ENCODE data around the gene LRFN3.
"Not testable (repeated sequence)": the region's sequence is repeated elsewhere in the genome, so short reads cannot be mapped to it uniquely, and the experiment has no call there.

The LRFN3 gene

GRCh38 chr19:35980997-35981396 lies 44.8 kb downstream of the LRFN3 start:
- not testable (repeated sequence) for H4K91ac ChIP-seq (ENCODE audit: low read length); H3K27ac ChIP-seq (ENCODE audit: low read length, poor library complexity, severe bottlenecking); H3K9me3 ChIP-seq (ENCODE audit: control insufficient read depth, low read length); H3K23ac ChIP-seq (ENCODE audit: low read length in 2 of 2); H2AK5ac ChIP-seq (ENCODE audit: low read length, severe bottlenecking); H2AFZ ChIP-seq (ENCODE audit: low read depth, low read length); H3K18ac ChIP-seq (ENCODE audit: low read depth in 1 of 2, low read length in 2 of 2); H3K9ac ChIP-seq (ENCODE audit: low read length); H3K4me2 ChIP-seq (ENCODE audit: low read length, poor library complexity, severe bottlenecking); DNase-seq; H3K4me1 ChIP-seq (ENCODE audit: control insufficient read depth, insufficient read depth, low read depth, low read length); H3K14ac ChIP-seq (ENCODE audit: low read length in 2 of 2); H2BK15ac ChIP-seq (ENCODE audit: low read depth, poor library complexity, severe bottlenecking); H2BK12ac ChIP-seq (ENCODE audit: low read length in 2 of 2); H4K8ac ChIP-seq (ENCODE audit: low read length); H3K4me3 ChIP-seq (ENCODE audit: insufficient read depth in 1 of 2, low read depth in 1 of 2, low read length in 2 of 2); H3K79me1 ChIP-seq (replicated peaks; ENCODE audit: low read length, poor library complexity, severe bottlenecking); H3K36me3 ChIP-seq (ENCODE audit: control insufficient read depth in 1 of 2, insufficient read depth in 2 of 2, low read depth in 1 of 2, low read length in 2 of 2); H3K4ac ChIP-seq (ENCODE audit: low read depth in 1 of 2, low read length in 2 of 2); H2BK5ac ChIP-seq (ENCODE audit: low read depth, low read length, poor library complexity, severe bottlenecking); H2BK120ac ChIP-seq (ENCODE audit: low read depth, low read length)
- peaks cover 35 to 67% of the 10 kb centered on the region in 2 experiments for H3K27me3 ChIP-seq (ENCODE audit: control insufficient read depth in 1 of 2, insufficient read depth in 1 of 2, low read length in 2 of 2)
- 94% methylated on average over 2 of the region's 4 CpGs for WGBS

- no peak overlapping the region for H2BK5ac ChIP-seq (ENCODE audit: low read depth, low read length, poor library complexity, severe bottlenecking)
- H3K27ac ChIP-seq (ENCODE audit: low read length, poor library complexity, severe bottlenecking): no peak overlapping the region
- peaks cover 49 to 79% of the 10 kb centered on the region in 2 experiments for H3K27me3 ChIP-seq (ENCODE audit: control insufficient read depth in 1 of 2, insufficient read depth in 1 of 2, low read length in 2 of 2)
- no peak overlapping the region for H3K9ac ChIP-seq (ENCODE audit: low read length)
- H2AK5ac ChIP-seq (ENCODE audit: low read length, severe bottlenecking): no peak overlapping the region
- H4K8ac ChIP-seq (ENCODE audit: low read length): no peak overlapping the region
- no peaks in the 10 kb centered on the region for H3K9me3 ChIP-seq (ENCODE audit: control insufficient read depth, low read length)
- H3K4me3 ChIP-seq (ENCODE audit: insufficient read depth in 1 of 2, low read depth in 1 of 2, low read length in 2 of 2): no peak overlapping the region
- no peak overlapping the region for H2BK15ac ChIP-seq (ENCODE audit: low read depth, poor library complexity, severe bottlenecking)
- no peak overlapping the region for H3K14ac ChIP-seq (ENCODE audit: low read length in 2 of 2)
- no peaks in the 10 kb centered on the region for H3K79me1 ChIP-seq (replicated peaks; ENCODE audit: low read length, poor library complexity, severe bottlenecking)
- H3K18ac ChIP-seq (ENCODE audit: low read depth in 1 of 2, low read length in 2 of 2): no peak overlapping the region
- H3K4ac ChIP-seq (ENCODE audit: low read depth in 1 of 2, low read length in 2 of 2): no peak overlapping the region
- H3K36me3 ChIP-seq (ENCODE audit: control insufficient read depth in 1 of 2, insufficient read depth in 2 of 2, low read depth in 1 of 2, low read length in 2 of 2): no peaks in the 10 kb centered on the region
- no peak for DNase-seq
- no peak overlapping the region for H2BK120ac ChIP-seq (ENCODE audit: low read depth, low read length)
- no peak overlapping the region for H3K4me2 ChIP-seq (ENCODE audit: low read length, poor library complexity, severe bottlenecking)
- 80% methylated on average over 8 of the region's 8 CpGs for WGBS
- H3K4me1 ChIP-seq (ENCODE audit: control insufficient read depth, insufficient read depth, low read depth, low read length): peaks cover 8% of the 10 kb centered on the region
- H4K91ac ChIP-seq (ENCODE audit: low read length): no peak overlapping the region
- peak overlapping the region in 1 of 2 experiments; percentile 34 for H3K23ac ChIP-seq (ENCODE audit: low read length in 2 of 2)
- no peak overlapping the region for H2BK12ac ChIP-seq (ENCODE audit: low read length in 2 of 2)
- no peak overlapping the region for H2AFZ ChIP-seq (ENCODE audit: low read depth, low read length)
These were observed 47.0 kb downstream of the LRFN3 start for GRCh38 chr19:35983177-35983576.

GRCh38 chr19:35986111-35986510 lies 49.9 kb downstream of the LRFN3 start:
- H3K9ac ChIP-seq (ENCODE audit: low read length): no peak overlapping the region
- no peak overlapping the region for H2BK12ac ChIP-seq (ENCODE audit: low read length in 2 of 2)
- H3K27ac ChIP-seq (ENCODE audit: low read length, poor library complexity, severe bottlenecking): no peak overlapping the region
- no peaks in the 10 kb centered on the region for H3K79me1 ChIP-seq (replicated peaks; ENCODE audit: low read length, poor library complexity, severe bottlenecking)
- H3K36me3 ChIP-seq (ENCODE audit: control insufficient read depth in 1 of 2, insufficient read depth in 2 of 2, low read depth in 1 of 2, low read length in 2 of 2): no peaks in the 10 kb centered on the region
- H2BK120ac ChIP-seq (ENCODE audit: low read depth, low read length): no peak overlapping the region
- H2BK15ac ChIP-seq (ENCODE audit: low read depth, poor library complexity, severe bottlenecking): peak overlapping the region; percentile 30
- peaks cover 3% of the 10 kb centered on the region for H3K9me3 ChIP-seq (ENCODE audit: control insufficient read depth, low read length)
- H4K8ac ChIP-seq (ENCODE audit: low read length): no peak overlapping the region
- no peak overlapping the region for H3K4ac ChIP-seq (ENCODE audit: low read depth in 1 of 2, low read length in 2 of 2)
- DNase-seq: no peak
- H3K23ac ChIP-seq (ENCODE audit: low read length in 2 of 2): peak overlapping the region in 1 of 2 experiments; percentile 3
- H3K18ac ChIP-seq (ENCODE audit: low read depth in 1 of 2, low read length in 2 of 2): no peak overlapping the region
- H2AK5ac ChIP-seq (ENCODE audit: low read length, severe bottlenecking): no peak overlapping the region
- no peak overlapping the region for H2AFZ ChIP-seq (ENCODE audit: low read depth, low read length)
- peaks cover 50 to 68% of the 10 kb centered on the region in 2 experiments for H3K27me3 ChIP-seq (ENCODE audit: control insufficient read depth in 1 of 2, insufficient read depth in 1 of 2, low read length in 2 of 2)
- H3K4me1 ChIP-seq (ENCODE audit: control insufficient read depth, insufficient read depth, low read depth, low read length): peaks cover 8% of the 10 kb centered on the region
- H2BK5ac ChIP-seq (ENCODE audit: low read depth, low read length, poor library complexity, severe bottlenecking): no peak overlapping the region
- H3K4me3 ChIP-seq (ENCODE audit: insufficient read depth in 1 of 2, low read depth in 1 of 2, low read length in 2 of 2): no peak overlapping the region
- 90% methylated on average over 5 of the region's 5 CpGs for WGBS
- no peak overlapping the region for H3K14ac ChIP-seq (ENCODE audit: low read length in 2 of 2)
- H4K91ac ChIP-seq (ENCODE audit: low read length): no peak overlapping the region
- no peak overlapping the region for H3K4me2 ChIP-seq (ENCODE audit: low read length, poor library complexity, severe bottlenecking)

- H3K9ac ChIP-seq (ENCODE audit: low read length): no peak overlapping the region
- peaks cover 8% of the 10 kb centered on the region for H3K4me1 ChIP-seq (ENCODE audit: control insufficient read depth, insufficient read depth, low read depth, low read length)
- WGBS: 12% methylated on average over 48 of the region's 54 CpGs
- peaks cover 50 to 61% of the 10 kb centered on the region in 2 experiments for H3K27me3 ChIP-seq (ENCODE audit: control insufficient read depth in 1 of 2, insufficient read depth in 1 of 2, low read length in 2 of 2)
- H3K79me1 ChIP-seq (replicated peaks; ENCODE audit: low read length, poor library complexity, severe bottlenecking): no peaks in the 10 kb centered on the region
- H3K9me3 ChIP-seq (ENCODE audit: control insufficient read depth, low read length): peaks cover 3% of the 10 kb centered on the region
- DNase-seq: no peak
- peak overlapping the region; percentile 40 to 51 for H3K4me3 ChIP-seq (ENCODE audit: insufficient read depth in 1 of 2, low read depth in 1 of 2, low read length in 2 of 2)
- H4K8ac ChIP-seq (ENCODE audit: low read length): no peak overlapping the region
- no peaks in the 10 kb centered on the region for H3K36me3 ChIP-seq (ENCODE audit: control insufficient read depth in 1 of 2, insufficient read depth in 2 of 2, low read depth in 1 of 2, low read length in 2 of 2)
- no peak overlapping the region for H3K4ac ChIP-seq (ENCODE audit: low read depth in 1 of 2, low read length in 2 of 2)
- no peak overlapping the region for H4K91ac ChIP-seq (ENCODE audit: low read length)
- no peak overlapping the region for H2BK12ac ChIP-seq (ENCODE audit: low read length in 2 of 2)
- H3K14ac ChIP-seq (ENCODE audit: low read length in 2 of 2): no peak overlapping the region
- no peak overlapping the region for H2BK5ac ChIP-seq (ENCODE audit: low read depth, low read length, poor library complexity, severe bottlenecking)
- H3K27ac ChIP-seq (ENCODE audit: low read length, poor library complexity, severe bottlenecking): no peak overlapping the region
- no peak overlapping the region for H2AFZ ChIP-seq (ENCODE audit: low read depth, low read length)
- peak overlapping the region; percentile 83 for H3K4me2 ChIP-seq (ENCODE audit: low read length, poor library complexity, severe bottlenecking)
- H2AK5ac ChIP-seq (ENCODE audit: low read length, severe bottlenecking): no peak overlapping the region
- H2BK120ac ChIP-seq (ENCODE audit: low read depth, low read length): no peak overlapping the region
- H2BK15ac ChIP-seq (ENCODE audit: low read depth, poor library complexity, severe bottlenecking): peak overlapping the region; percentile 30
- H3K23ac ChIP-seq (ENCODE audit: low read length in 2 of 2): peak overlapping the region in 1 of 2 experiments; percentile 29
- no peak overlapping the region for H3K18ac ChIP-seq (ENCODE audit: low read depth in 1 of 2, low read length in 2 of 2)
These were observed 50.7 kb downstream of the LRFN3 start for GRCh38 chr19:35986664-35987570.
